ENCODE measurements around the gene GTPBP6.
A peak's percentile ranks its signal among the peaks of the same experiment; 100 is the strongest.

GTPBP6 gene

GRCh38 chrX:357035-357692, 38.6 kb upstream of the GTPBP6 start:
- TF ChIP-seq TSHZ2 (CRISPR knock-in tag; IDR thresholded peaks at IDR 0.05), result no peak
- TF ChIP-seq ZC3H10 (CRISPR knock-in tag; IDR thresholded peaks at IDR 0.05), result no peak
- no peak for TF ChIP-seq POU6F1 (CRISPR knock-in tag; IDR thresholded peaks at IDR 0.05; ENCODE audit: borderline replicate concordance, low read depth)
- TF ChIP-seq ARNTL (CRISPR knock-in tag; IDR thresholded peaks at IDR 0.05; ENCODE audit: borderline replicate concordance, low read depth), result no peak
- no peak for TF ChIP-seq RARB (CRISPR knock-in tag; IDR thresholded peaks at IDR 0.05)
- TF ChIP-seq CSRNP3 (CRISPR knock-in tag; IDR thresholded peaks at IDR 0.05), result no peak
- TF ChIP-seq ZNF8 (CRISPR knock-in tag; IDR thresholded peaks at IDR 0.05), result no peak
- TF ChIP-seq ZFP3 (CRISPR knock-in tag; IDR thresholded peaks at IDR 0.05), result no peak
- no peak for TF ChIP-seq PATZ1 (CRISPR knock-in tag; IDR thresholded peaks at IDR 0.05; ENCODE audit: borderline replicate concordance)
- no peak for ATAC-seq

- peak; percentile 83 for ATAC-seq
- TF ChIP-seq TCF4 (CRISPR knock-in tag; IDR thresholded peaks at IDR 0.05; ENCODE audit: borderline replicate concordance), result no peak
- no peak for TF ChIP-seq ESRRG (CRISPR knock-in tag; IDR thresholded peaks at IDR 0.05)
- no peak for TF ChIP-seq OSR1 (CRISPR knock-in tag; IDR thresholded peaks at IDR 0.05)
- TF ChIP-seq SNAI2 (CRISPR knock-in tag; IDR thresholded peaks at IDR 0.05), result no peak
- no peak for TF ChIP-seq TSHZ2 (CRISPR knock-in tag; IDR thresholded peaks at IDR 0.05)
- no peak for TF ChIP-seq CSRNP3 (CRISPR knock-in tag; IDR thresholded peaks at IDR 0.05)
- no peak for TF ChIP-seq ARNTL (CRISPR knock-in tag; IDR thresholded peaks at IDR 0.05; ENCODE audit: borderline replicate concordance, low read depth)
- TF ChIP-seq RARB (CRISPR knock-in tag; IDR thresholded peaks at IDR 0.05), result no peak
- no peak for TF ChIP-seq CSDC2 (CRISPR knock-in tag; IDR thresholded peaks at IDR 0.05)
- no peak for TF ChIP-seq BACH2 (CRISPR knock-in tag; IDR thresholded peaks at IDR 0.05; ENCODE audit: borderline replicate concordance)
- no peak for TF ChIP-seq PPARA (CRISPR knock-in tag; IDR thresholded peaks at IDR 0.05; ENCODE audit: borderline replicate concordance)
- no peak for TF ChIP-seq ZNF565 (CRISPR knock-in tag; conservative IDR thresholded peaks at IDR 0.05; ENCODE audit: low read depth)
These were observed 37.9 kb upstream of the GTPBP6 start for GRCh38 chrX:356385-357034.

Measured in SK-N-SH treated with all-trans-retinoic acid at 6 μM for 48 hours (cell line).